Skin epidermis (tissue), 12 donors: Measurements from ENCODE around the gene SEMA4F.

ENCODE experiments used
- H3K27ac ChIP-seq, 21 experiments: fragments of 200-600 bp; sonication (generic) in 11 of 21; one replicate each; pipeline ENCODE4 v1.5.0; 2020; ENCODE audit warnings: mild to moderate bottlenecking in 3 of 21, inconsistent platforms in 2 of 21, moderate library complexity in 2 of 21
- H3K4me3 ChIP-seq, 7 experiments: fragments of 200-600 bp; sonication (generic) in 2 of 7; one replicate each; pipeline ENCODE4 v1.5.0; 2020; ENCODE audit warnings: inconsistent platforms in 2 of 7, mild to moderate bottlenecking in 2 of 7, moderate library complexity in 1 of 7

The SEMA4F gene

DNA sequence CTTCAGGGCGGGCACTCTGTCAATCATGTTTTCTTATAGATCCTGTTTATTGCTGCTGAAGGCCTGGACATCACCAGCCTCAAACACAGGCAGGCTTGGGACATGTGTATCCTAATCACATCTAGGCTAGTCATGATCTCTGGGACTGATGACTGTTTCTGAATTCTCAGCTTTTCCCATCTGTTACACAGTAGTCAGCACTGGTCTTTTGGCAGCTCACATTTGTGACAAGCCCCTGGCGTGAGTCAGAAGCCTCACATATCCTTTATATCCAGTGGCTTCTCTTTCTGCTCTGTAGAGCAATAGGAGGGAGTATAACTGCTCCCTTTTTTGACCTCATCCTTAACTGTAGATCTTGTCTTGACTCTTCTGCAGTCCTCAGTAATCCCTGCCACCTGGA, 4.5 kb downstream of the SEMA4F start:
- Histone ChIP-seq H3K4me3 (no peak overlapping the region), H3K27ac (no peak overlapping the region)

DNA sequence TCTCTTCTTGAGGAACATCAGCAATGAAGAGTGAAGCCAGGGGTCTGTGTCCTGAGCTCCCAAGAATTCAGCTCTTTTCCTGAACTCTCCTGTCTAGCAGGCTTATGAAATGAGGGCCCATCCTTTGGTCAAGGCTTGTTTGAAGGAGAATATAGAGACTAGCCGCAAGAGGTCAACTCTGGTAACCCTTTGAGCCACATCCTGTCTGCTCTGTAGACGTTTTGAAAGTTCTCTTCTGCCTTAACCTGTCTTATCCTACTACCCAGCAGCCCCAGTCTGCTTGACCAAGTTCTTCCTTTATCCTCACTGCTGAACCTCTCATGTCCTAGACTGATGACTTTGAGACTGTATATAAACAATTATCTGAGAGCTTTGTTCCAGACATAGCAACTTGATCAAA, 5.4 kb downstream of the SEMA4F start:
- H3K27ac ChIP-seq = no peak overlapping the region
- H3K4me3 ChIP-seq = no peak overlapping the region

DNA sequence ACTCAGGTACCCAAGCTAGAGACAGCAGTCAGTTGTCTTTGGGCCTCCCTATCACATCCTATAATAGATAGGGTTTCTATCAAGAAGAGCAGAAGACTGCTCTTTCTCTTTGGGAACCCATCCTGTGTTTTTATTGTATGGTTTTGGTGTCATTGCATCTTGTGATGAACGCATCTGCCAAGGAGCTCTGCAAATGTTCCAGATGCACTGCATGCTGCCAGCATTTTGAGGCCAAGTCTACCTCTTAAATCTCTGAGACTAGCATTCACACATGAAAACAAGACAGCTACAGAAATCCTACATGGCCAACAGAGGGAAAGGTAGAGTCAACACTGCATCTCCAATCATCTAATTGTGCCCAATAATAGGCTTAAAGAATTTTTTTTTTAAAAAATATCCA, 14.0 kb downstream of the SEMA4F start:
- Histone ChIP-seq H3K27ac (no peak overlapping the region), H3K4me3 (no peak overlapping the region)

DNA sequence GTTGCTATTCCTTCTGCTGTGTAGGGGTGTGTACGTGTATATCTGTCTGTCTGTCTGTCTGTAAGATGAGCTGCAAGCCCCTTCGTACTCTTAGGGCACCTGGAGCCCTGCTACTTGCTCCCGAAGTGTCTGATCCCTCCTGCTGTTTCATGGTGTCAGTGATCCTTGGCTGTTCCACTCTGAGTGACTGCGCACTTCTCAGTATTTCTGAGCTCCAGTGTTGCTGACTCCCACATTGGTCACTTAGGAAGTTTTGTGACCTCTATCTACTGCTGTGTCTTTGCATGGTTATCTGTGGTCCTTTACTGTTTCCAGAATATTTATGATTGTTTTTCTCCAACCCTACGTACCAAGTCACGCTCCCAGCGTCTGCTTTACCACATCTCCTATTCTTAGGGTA, 16.2 kb downstream of the SEMA4F start:
- H3K4me3 ChIP-seq = no peak overlapping the region
- no peak overlapping the region for H3K27ac ChIP-seq

DNA sequence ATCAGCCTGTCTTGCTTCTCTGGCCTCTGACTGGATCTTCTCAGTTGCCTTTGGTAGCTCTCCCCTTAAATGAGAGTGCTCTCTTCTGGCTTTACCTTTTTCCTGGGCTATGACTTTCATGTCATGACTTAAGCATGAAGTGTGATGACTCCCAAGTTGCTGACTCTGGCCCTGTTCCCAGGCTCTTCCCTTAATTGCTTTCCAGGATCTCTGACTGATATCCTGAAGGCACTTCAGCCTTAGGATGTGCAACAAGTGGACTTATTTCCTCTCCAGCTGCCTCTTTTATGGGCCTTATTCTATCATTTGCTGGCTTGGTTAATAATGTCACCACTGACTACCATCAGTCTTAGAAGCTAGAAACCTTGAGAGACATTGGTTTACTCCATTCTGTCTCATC, 17.4 kb downstream of the SEMA4F start:
- no peak overlapping the region for H3K4me3 ChIP-seq
- no peak overlapping the region for H3K27ac ChIP-seq

DNA sequence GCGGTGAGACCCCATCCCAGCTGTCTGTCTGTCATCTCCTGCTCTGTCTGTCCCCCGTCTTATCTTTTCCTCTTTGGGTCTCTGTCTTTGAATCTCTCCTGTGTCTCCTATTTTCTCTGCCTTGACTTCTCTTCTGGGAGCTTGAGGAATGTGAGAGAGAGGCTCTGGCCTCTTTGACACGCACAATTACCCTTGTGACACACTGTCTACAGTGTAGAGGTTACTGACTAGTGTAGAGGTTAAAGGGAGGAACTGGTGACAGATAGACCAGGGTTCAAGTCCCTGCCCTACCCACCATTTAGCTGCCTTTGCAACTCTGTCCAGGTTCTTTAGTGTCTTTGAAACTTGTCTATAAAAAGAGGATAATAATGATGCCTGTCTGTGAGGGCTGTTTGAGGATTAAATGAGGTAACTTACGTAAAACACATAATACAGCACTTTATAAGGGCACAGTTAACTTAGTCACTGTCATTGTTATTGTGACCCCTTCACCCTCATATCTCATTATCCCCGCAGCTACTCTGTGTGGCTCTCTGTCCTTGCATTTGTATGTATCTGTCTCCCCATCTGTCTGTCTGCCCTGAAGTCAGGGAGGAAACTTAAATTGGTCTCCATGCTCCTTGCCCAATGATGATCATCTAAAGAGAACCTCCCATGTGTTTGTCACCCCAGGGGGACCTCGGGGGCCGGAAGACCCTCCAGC, 19.9 kb downstream of the SEMA4F start:
- H3K4me3 ChIP-seq = no peak overlapping the region
- no peak overlapping the region for H3K27ac ChIP-seq

DNA sequence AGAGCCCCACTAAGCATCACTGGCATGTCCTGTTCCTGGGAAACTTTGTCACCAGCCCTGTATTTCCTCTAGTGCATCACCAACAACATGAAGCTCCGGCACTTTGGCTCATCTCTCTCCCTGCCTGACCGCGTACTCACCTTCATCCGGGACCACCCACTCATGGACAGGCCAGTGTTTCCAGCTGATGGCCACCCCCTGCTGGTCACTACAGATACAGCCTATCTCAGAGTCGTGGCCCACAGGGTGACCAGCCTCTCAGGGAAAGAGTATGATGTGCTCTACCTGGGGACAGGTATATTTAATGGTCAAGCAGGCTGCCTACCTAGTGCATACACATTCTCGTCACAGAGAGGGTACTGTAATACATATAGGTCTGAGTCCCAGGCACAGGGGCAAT, 21.0 kb downstream of the SEMA4F start:
- no peak overlapping the region for H3K4me3 ChIP-seq
- H3K27ac ChIP-seq = no peak overlapping the region

DNA sequence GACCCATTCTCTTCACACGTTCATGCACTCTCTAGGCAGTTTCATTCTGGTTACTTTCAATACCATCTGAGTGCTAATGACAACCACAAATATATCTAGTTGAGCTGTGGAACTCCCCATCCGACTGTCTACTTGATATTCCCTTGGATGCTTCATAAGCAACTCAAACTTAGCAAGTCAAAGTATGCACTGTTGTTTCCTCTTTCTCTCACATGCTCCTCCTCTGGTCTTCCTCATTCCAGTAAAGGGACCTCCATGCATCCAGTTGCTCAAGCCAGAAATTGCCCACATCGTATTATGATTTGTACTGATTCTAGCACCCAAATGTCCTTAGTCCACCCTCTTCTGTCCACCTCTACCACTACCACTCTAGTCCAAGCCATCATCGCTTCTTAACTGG, 22.3 kb downstream of the SEMA4F start:
- Histone ChIP-seq H3K27ac (no peak overlapping the region), H3K4me3 (no peak overlapping the region)

DNA sequence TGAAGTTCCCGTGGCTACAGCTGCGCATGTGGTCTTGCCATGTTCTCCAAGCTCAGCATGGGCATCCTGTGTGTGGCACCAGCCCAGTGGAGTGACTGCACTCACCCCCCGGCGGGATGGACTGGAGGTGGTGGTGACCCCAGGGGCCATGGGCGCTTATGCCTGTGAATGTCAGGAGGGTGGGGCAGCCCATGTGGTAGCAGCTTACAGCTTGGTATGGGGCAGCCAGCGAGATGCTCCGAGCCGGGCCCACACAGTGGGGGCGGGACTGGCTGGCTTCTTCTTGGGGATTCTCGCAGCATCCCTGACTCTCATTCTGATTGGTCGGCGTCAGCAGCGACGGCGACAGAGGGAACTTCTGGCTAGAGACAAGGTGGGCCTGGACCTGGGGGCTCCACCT, 25.6 kb downstream of the SEMA4F start:
- no peak overlapping the region for H3K4me3 ChIP-seq
- H3K27ac ChIP-seq = no peak overlapping the region

DNA sequence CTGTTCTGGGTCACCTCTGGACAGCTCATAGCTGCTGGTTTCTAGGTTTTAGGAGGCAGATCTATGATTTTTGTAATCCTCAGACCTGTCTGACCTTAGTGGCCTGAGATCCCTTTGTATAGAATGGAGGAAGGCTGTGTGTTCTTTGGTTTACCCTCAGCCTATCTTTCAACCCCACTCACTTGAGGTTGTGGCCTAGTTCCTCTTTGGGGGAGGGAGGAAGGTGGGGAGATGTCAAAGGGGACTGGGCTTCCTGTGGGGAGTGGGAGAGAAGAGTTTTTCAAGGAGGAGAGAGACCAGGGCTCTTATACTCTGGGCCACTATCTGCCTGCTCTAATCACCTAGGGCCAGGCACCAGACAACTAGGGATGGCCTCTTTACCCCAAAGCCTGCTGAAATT, 28.5 kb downstream of the SEMA4F start:
- H3K27ac ChIP-seq = no peak overlapping the region

DNA sequence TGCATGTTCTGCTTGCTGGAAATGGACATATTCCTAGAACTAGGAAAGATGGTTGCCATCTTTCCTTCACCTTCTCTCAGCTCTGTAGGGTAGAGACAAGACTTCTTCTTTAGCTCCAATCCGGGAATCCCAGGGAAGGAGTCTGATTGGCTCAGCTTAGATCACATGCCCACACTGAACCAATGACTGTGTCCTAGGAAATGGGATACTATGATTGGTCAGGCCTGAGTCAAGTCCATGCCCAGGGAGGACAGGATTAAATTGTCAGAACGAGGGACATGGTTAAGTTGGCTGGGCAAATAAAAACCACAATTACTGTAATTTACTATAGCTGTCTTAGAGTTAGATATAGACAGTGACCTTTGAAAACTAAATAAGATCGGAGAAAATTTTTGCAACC, 31.4 kb downstream of the SEMA4F start:
- Histone ChIP-seq H3K27ac (no peak overlapping the region), H3K4me3 (no peak overlapping the region)

More for the DNA sequence above, 28.5 kb downstream of the SEMA4F start:
- H3K4me3 ChIP-seq = no peak overlapping the region

DNA sequence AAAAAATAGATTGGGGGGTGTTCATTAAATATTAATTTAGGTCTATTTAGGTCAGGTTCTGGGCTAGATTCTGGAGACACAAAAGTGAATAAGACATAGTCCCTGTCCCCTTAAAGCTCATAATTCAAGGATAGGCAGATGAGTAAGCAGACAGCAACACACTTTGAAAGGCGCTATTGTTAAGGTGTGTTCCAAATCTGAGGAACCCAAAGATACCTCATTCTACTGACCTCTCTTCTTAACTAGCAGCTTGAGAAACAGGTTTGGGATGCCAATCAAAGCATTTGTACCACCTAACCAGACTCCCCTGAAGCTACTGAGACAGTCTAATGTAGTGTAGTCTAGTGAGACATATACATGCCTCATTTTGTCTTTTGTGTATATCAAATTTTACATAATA, 34.8 kb downstream of the SEMA4F start:
- no peak overlapping the region for H3K4me3 ChIP-seq
- H3K27ac ChIP-seq = no peak overlapping the region

DNA sequence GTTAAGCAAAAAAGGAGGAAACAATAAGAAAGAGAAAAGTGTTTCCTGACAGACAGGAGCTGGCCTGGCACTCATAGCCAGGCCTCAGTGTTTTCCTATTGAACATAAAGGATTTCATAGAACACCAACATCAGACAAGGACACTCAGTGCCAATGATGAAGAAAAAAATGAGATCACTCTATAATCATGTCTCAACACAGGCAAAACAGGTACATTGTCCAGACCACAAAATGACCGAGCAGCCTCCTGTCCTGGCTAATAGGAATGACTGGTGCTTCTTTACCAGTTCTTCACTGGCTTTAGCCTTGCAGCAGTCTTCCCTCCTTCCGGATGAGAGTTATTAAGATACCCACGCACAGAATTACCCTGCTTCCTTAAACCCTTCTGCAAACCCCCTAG, 35.6 kb downstream of the SEMA4F start:
- Histone ChIP-seq H3K4me3 (no peak overlapping the region), H3K27ac (no peak overlapping the region)

DNA sequence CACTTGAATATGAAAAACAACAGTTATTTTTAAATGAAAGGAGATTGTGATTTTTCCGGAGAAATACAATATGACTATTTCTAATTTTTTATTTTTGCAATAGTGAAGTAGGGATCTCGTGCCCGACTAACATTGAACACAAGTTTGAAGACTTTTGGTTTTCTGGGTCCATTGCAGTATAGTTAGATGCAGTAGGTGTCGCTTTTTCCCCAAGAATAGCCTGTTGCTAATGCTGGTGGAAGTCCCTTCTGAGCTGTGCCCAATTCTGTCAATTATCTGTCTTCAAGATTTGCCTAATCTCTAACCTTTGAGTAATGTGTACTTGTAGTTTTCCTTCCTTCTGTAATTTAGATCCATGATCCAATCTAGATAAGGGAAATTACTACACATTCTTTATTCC, 36.5 kb downstream of the SEMA4F start:
- Histone ChIP-seq H3K4me3 (no peak overlapping the region), H3K27ac (no peak overlapping the region)

DNA sequence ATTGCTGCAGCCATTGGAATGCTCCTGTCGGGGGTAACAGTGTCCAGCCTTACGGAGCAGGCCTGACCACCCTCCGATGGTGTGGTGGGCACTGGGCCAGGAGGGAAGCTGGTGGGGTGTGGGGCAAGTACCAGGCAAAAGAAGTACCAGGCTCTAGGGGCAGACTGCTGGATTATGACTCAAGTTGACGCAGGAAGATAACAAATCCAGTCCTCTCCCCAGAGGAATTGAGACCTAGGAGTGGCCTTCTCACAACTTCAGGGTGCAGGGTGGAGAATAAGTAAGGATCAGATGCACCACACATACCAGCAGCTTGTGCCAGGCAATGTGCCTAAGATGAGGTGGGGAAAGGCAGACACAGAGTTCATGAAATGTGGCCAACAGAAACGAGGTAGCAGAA, 37.9 kb downstream of the SEMA4F start:
- Histone ChIP-seq H3K4me3 (no peak overlapping the region), H3K27ac (no peak overlapping the region)

DNA sequence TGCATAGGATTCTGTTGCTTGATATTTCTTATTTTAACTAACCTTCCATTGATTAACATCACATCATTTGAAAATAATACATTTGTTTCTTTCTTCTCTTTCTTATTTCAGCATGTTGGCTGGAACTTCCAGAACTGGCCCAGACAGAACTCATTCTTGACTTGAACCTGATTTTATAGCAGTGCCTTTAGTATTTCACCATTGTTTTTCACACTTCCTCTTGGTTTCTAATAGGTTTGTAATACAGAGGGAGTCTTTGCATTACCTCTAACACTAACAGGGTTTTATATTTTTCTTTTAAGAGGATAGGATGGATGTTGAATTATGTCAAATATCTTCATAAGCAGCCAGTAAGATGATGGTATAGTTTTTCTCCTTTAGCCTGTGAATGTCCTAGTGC, 39.2 kb downstream of the SEMA4F start:
- no peak overlapping the region for H3K27ac ChIP-seq
- no peak overlapping the region for H3K4me3 ChIP-seq

DNA sequence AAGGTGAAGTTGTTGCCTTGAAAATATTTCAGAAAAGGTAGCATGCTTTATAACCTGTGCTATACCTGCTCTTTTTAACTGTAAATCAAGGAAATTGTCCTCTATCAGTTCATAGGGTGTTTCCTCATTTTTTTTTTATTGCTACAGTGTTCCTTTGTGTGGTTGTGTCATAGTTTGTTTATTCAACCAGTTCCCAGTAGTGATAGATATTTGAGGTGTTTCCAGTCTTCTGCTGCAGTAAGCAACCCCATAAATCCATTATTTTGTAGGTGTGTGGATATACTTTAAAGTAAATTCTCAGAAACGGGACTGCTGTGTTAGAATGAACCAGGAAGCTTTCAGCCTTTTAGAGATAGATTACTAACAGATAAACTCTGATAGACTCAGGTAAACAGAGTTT, 39.6 kb downstream of the SEMA4F start:
- H3K4me3 ChIP-seq = no peak overlapping the region
- no peak overlapping the region for H3K27ac ChIP-seq

DNA sequence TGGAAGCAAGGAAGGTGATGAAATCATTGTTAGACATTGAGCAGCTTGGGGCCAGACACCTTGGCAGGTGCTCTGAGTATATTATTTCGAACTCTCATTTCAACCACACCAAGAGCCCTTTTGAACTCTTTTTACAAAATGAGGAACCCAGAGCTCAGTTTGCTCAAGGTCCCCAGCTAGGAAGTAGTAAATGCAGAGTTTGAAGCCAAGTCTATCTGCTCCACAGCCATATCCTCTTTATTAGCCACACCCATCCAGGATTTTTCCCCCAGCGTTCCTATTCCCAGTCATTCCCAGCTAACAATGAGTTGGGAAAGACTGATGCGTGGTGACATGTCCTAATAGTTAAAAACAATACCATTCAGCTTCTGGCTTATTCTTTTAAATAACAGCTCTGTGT, 40.2 kb downstream of the SEMA4F start:
- no peak overlapping the region for H3K27ac ChIP-seq

DNA sequence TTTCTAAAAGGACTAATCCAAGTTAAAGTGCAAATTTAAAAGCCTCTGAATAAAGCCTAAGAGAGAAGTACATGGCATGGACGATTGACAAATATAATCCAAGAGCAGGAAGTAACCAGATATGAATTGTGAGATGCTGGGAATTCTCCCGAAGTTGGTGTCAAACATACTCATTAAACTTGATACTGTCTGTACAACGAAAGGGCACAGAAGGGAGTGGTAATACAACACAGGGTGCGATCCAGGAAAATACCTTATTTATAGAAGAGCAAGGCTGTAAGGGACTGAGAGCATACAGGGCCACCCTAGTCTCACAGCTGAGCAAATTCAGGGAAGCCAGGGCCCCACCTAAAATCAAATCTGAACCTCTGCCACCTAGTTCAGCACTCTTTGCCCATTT, 41.6 kb downstream of the SEMA4F start:
- Histone ChIP-seq H3K4me3 (no peak overlapping the region), H3K27ac (no peak overlapping the region)

More for the DNA sequence above, 40.2 kb downstream of the SEMA4F start:
- H3K4me3 ChIP-seq = no peak overlapping the region

DNA sequence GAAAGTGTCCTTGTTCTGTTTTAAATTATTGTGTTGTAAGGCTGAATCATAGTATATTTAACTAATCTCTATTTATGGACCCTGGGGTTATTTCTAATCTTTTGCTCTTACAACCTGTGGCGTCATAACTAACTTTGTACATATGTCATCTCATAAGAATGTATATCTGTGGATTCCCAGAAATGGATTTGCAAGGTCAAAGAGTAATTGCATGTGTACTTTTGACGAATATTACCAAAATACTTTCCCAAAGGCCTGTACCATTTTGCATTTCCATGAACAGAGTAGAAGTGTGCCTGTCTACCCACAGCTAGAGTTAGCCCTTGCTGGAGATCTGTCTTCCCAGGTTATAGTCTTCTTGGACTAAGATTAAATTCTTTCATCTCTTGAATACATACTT, 42.8 kb downstream of the SEMA4F start:
- Histone ChIP-seq H3K27ac (no peak overlapping the region), H3K4me3 (no peak overlapping the region)

DNA sequence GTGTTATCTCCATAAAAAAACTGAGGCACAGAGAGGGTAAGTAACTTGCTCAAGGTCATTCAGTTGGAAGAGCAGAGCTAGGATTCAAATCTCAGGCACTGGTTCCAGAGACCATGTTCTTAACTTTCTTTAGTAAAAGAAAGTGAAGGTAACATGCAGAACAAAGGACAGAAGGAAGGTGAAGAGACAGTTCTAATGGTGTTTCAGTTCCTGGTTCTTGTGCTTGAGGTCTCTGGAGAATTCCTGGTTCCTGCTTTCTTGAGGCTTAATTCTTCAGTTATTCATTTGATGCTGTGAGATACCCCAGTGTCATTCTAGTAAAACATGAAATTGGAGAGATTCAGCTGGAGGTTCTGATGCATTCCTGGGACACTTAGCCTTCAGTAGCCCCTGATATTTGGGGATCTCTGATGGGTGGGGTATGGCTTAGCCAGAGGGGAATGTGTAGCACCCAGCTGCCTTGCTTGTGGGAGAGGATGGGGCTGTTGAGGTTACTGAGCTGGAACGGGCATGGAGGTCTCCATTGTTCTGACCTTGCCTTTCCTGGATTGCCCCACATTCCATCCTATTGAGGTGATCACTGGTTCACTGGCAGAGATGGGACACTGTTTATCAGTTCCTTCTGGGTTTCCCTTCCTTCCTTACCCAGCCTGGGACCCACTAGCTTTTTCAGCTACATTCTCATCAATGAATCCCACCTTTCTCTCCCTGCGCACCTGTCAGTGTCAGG, 46.8 kb downstream of the SEMA4F start:
- no peak overlapping the region for H3K4me3 ChIP-seq
- H3K27ac ChIP-seq = no peak overlapping the region
